Activated CD4-positive, alpha-beta T cell treated with anti-CD3 and anti-CD28 coated beads for 48 hours (primary cell): ENCODE results near the gene RITA1.
"Not testable (repeated sequence)": the region's sequence is repeated elsewhere in the genome, so short reads cannot be mapped to it uniquely, and the experiment has no call there.

ENCODE experiments used
- DNase-seq: peaks from one replicate; pipeline ENCODE4 v3.0.0-alpha.2; 2020

The RITA1 gene

DNA sequence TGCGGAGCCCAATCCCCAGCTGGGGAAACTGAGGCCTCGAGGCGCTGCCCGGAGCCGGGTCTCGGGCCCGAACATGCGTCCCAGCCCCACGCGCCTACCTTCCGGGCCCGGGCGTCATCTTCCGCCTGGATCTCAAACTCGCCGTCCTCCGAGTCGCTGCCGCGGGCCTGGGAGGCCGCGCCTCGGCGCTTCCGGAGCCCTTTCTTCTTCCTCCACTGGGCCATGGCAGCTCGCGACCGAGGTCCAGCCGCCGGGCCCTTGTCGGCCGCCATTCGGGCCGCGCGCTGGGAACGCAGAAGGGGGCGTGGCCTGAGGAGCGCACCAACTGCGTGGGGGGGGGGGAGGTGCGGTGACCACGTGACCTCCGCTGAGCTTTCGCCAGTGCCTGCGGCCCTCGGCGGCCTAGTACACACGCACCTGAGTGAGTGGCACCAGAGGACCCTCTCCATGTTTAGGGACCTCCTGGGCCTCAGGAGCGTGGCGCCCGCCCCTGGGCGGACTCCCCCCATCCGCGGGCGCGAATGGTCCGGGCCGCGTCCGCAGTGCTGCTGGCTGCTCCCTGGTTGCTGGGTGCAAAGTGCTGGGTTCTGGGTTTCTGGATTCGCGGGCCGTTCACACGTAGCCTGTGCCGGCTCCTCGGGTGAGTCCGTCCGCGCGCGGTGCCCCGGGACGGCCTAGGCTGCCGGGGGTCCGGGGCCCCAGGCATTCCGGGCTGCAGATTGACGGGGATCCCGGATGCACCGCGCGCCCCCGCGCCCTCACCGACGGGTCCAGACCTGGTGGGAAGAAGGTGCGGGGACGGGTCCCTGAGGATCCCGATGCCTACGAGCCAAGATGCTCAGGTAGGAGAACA, at the start of gene RITA1, which contains the start of gene DDX54:
TSS of gene RITA1 (plus strand) at position 542 of the 853 bp plus-strand sequence. CDS start 1,026 bp downstream, outside the sequence.
TSS of gene DDX54 (minus strand) at position 299 of the 853 bp plus-strand sequence. CDS start at position 272, 27 bp downstream.
- DNase-seq: peak; percentile 83

GRCh38 chr12:113136128-113136989, 49.2 kb upstream of the RITA1 start:
- DNase-seq: peak; percentile 85

DNA sequence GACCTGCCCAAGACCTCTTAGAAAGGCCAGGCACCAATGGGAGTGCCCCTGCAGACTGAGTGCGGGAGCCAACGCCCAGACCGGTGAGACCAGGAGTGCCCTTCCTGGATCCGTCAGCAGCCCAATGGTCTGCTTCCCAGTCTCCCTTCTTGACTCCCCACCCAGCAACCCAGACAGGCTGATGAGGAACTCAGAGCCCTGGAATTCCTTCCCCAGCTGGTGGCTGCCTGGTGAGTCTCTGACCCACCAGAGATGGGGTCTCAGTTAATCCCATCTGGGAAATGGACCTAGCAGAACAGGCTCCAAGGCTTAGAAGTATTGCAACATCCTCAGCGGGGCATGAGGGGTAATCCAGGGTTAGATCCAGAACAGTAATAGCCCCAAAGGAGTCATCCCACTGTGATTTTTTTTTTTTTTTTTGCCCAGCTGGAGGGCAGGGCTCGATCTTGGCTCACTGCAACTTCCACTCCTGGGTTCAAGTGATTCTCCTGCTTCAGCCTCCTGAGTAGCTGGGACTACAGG, 48.5 kb upstream of the RITA1 start:
- no peak for DNase-seq

GRCh38 chr12:113137861-113138783, 47.4 kb upstream of the RITA1 start:
- DNase-seq: no peak

DNA sequence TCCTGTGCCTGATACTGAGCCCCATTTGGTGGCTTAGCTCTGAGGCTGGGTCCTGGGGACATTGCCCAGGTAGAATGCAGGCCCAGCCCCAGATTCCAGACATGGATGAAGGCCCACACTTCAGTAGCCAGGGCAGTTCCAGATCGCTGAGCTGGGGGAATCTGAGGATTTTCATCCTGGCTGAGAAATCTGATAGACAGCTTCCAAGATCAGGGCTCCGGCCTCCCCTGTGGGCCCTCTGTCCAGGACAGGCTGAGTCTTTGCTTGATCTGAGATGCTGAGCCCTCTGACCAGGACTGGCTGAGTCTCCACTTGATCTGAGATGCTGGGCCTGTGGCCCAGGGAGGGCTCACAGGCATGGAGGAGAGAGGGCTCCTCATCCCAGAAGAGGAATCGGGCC, 46.7 kb upstream of the RITA1 start:
- DNase-seq: no peak

DNA sequence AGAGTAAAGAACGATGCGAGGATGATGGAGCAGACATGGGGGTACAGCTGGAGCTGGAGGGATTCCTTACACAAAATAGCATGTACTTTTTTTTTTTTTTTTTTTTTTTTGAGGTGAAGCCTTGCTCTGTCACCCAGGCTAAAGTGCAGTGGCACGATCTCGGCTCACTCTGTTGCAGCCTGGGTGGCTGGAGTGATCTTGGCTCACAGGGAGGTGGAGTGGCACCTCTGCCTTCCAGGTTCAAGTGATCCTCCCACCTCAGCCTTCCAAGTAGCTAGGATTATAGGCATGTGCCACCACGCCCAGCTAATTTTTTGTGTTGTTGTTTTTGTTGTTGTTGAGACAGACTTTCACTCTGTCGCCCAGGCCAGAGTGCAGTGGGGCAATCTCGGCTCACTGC, 44.8 kb upstream of the RITA1 start:
- no peak for DNase-seq

GRCh38 chr12:113141716-113142115, 43.8 kb upstream of the RITA1 start:
- not testable (repeated sequence) for DNase-seq

DNA sequence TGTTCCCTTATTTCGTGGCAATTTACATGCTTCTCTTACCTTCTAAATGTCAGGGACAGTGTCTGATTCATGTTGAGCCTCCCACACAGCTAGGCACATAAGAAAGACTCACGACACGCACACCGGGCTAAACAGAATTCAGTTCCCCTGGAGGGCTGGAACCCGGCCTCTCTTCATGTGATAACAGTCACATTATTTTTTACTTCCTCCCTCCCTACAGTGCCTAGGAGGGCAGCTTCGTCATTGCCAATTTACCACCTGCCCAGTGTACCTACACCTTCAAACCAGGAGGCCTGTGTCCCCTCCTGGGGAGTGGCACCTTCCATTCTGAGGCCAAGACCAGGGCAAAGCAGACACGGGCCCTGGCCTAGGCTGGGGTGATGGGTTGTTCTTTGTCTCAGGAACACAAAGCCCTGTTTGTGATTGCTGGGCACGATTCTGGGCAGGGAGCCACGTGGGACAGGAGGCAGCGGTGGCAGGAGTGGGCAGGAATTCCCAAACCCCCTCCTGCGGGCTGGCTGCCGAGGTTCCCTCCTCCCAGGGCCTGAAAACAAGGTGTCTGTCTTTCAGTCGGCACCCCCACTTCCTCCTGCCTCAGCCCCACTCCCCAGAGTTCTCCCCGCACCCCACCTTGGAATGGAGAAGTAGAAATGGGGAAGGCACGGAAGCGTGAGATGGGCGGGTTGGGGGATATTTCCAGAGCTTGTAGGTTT, 43.2 kb upstream of the RITA1 start:
- peak; percentile 54 for DNase-seq

- DNase-seq: no peak
Observed at GRCh38 chr12:113142886-113143332, 42.6 kb upstream of the RITA1 start.

DNA sequence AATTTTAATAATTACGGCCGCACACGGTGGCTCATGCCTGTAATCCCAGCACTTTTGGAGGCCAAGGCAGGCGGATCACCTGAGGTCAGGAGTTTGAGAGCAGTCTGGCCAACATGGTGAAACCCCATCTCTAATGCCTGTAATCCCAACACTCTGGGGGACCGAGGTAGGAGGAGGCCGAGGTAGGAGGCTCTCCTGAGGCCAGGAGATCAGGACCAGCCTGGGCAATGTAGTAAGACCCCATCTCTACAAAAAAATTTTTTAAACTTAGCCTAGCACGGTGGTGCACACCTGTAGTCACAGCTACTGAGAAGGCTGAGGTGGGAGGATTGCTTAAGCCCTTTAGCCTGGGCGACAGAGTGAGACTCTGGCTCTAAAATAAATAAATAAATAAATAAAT, 41.6 kb upstream of the RITA1 start:
- DNase-seq: no peak

GRCh38 chr12:113144806-113145205, 40.7 kb upstream of the RITA1 start:
- no peak for DNase-seq

- no peak for DNase-seq
Observed at GRCh38 chr12:113145720-113146551, 39.6 kb upstream of the RITA1 start.

DNA sequence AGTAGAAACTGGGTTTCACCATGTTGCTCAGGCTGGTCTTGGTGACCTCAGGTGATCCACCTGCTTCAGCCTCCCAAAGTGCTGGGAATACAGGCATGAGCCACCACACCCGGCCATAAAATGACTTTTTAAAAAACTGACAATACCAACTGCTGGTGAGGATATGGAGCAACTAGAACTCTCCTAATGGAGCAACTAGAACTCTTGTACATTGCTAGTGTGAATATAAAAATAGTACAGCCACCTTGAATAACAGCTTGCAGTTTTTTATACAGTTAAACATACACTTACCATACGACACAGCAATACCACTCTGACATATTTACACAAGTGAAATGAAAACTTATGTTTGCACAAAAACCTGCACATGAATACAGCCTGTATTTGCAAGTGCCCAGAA, 38.5 kb upstream of the RITA1 start:
- DNase-seq: no peak

GRCh38 chr12:113149361-113150150, 36.0 kb upstream of the RITA1 start, which contains the start of gene CFAP73:
CFAP73 (plus strand) TSS chr12:113149724; CDS start chr12:113149858, 134 bp downstream.
- peak; percentile 31 for DNase-seq

DNA sequence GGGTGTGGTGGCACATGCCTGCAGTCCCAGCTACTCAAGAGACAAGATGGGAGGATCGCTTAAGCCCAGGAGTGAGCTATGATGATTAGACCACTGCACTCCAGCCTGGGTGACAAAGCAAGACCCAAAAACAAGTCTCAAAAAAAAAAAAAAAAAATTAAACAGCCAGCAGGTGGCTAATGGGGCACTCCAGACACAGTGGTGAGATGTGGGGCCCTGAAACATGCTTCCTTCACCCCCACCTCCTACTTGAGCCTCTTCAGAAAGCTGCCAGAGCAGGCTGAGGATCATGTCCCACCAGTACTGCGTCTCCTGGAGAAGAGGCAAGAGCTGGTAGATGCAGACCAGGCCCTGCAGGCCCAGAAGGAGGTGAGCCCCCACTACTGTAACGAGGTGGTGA, 33.9 kb upstream of the RITA1 start:
- DNase-seq: no peak

DNA sequence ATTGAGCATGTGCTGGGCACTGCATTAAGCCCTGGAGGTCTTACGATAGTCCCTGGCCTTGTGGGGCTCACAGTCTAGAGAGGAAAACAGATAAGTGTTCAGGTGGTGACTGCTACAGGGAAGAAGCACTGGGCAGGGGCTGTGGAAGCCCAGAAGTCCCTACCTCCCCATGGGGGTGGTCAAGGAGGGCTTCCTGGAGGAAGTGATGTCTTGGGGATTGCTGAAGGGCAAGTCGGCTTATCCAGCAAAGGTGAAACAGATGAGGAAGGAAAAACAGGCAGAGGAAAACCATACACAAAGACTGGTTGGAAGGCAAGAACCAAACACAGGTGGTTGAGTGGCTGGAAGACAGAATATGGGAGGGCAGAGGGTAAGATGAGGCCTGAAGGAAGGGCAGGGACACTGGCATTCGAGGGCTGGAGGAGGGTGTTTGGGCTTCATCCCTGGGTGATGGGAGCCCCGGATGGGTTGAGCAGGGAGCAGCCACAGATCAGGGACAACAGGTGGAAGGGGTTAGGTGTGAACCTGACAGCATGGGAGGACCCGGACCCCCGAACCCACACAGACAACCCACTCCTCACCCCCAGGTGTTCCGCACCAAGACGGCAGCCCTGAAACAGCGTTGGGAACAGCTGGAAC, 33.2 kb upstream of the RITA1 start:
- DNase-seq: no peak

GRCh38 chr12:113152835-113153814, 32.4 kb upstream of the RITA1 start:
- peak; percentile 73 for DNase-seq
